GM19023 (cell line): ENCODE results near the gene ITGB6.

ENCODE experiments used
- ATAC-seq: cut with Tn5 transposase; IDR thresholded peaks from one replicate; pipeline ENCODE4 v1.9.1; 2021; ENCODE audit warnings: mild to moderate bottlenecking, moderate library complexity; ENCODE audit not compliant: unreplicated experiment

ITGB6 gene

GRCh38 chr2:160096409-160096808 is 103.7 kb downstream of the ITGB6 start:
- ATAC-seq, result no peak

DNA sequence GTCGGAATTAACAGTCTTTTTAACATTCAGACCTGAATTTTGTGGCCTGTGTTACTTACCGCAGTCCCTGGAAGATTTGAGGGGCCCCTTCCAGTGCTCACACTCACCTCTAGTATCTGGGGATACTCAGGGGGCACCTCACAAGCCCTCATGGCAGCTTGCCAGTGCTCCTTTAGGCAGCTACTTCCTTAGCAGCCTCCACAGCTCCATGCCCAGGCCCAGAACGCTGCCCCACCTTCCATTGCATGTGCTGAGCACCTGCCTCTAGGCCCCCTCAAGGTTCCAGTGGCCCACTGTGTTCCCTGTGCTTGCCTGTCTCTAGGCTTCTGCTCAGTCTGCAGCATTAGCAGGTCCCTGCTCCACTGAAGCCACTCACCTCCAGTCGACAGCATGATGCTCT is 107.6 kb downstream of the ITGB6 start:
- ATAC-seq, result no peak

DNA sequence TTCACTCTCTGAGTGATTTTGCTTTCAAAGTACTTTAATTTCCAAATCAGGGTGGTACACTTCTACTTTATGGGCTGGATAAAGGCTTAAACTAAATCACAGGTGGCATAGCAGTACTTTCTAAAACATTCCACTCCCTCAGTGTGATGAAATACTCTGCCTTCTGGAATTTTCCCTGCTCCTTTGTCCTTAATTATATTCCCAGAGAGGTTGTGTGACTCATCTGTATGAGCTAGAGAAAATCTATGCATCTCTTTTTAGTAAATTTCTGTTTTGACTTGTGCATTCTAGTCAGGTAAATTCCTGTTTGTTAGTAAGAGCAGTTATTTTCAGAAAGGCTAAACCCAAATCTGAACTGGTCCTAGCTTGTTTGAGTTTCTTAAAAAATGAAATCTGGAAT is 108.7 kb downstream of the ITGB6 start:
- no peak for ATAC-seq

DNA sequence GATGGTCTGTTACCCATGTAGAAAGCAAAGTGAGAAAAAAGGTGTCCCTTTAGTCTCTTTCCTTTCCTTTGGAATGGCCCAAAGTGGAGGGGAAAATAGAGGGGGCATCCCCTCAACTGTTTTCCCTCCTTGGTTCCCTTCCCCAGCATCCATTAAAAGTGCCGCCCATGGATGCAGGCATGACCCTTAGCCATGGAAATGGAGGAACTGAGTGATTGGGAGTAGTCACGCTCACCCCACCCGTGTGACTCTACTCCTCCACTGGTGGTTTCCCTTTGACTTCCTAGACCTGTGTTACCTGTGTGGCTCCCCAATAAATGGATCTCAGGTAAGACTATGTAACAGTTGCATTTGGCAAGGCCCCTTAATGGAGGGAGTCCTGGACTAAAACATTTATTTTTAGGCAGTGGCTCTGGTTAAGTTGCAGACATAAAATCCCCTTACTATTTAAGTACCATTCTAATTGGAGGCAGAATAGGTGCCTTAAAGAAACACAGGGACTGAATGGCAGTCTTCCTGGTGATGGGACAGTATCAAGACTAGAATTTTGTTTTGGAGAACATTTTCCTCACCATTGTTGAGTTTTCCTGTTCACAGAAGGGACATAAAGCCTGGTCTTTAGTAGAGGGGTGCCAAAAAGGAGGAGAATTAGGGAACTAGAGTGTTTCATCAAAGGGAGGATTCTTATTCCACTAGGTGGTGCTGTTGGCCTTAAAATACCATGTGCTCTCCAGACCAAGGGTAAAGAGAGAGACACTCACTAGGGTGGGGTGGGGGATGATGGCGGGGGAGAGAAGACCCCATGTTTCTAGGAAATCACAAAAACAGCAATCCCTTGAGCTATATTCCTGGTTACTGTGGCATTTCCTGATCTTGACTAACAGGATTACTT is 112.0 kb downstream of the ITGB6 start:
- ATAC-seq, result no peak

- no peak for ATAC-seq
These were observed 114.4 kb downstream of the ITGB6 start for GRCh38 chr2:160085662-160086061.

- no peak for ATAC-seq
These were observed 121.9 kb downstream of the ITGB6 start for GRCh38 chr2:160077912-160078810.

- no peak for ATAC-seq
These were observed 123.2 kb downstream of the ITGB6 start for GRCh38 chr2:160076914-160077313.

DNA sequence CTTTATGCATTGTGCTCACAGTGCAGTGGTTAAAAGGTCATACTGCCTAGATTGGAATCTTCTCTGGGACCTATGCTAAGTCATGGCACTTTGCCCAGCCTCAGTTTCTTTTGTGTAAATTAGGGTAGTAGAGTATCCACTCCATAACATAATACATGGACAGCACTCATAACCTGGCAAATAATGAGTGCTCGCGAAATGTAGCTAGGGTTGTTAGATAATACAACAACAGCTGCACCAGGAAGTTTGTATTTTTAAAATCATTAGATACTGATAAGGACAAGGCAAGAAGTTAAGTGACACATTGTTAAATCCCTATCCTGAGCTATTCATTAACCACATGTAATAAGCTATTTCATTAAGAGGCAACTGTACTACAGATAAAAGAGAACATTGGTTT is 123.8 kb downstream of the ITGB6 start:
- no peak for ATAC-seq

DNA sequence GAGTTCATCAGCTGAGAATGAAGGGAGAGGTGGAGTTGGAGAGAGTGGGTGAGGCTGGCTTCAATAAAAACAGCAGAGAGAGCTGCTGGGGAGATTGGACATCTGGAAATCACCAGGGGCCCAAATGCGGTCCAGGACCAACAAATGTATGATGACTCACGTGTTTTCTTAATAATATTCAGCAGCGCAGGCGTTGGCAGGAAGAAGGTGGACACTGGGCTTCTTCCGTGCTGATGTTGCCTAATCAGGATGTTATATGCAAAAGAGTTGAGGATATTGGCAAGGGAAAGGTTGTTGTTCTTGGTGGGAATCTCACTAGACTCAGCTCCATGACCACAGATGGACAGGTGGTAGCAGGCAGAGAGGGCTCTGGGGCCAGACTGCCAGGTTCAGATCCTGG is 124.9 kb downstream of the ITGB6 start:
- ATAC-seq, result no peak

GRCh38 chr2:160073284-160073888 is 126.7 kb downstream of the ITGB6 start:
- ATAC-seq, result no peak

- no peak for ATAC-seq
These were observed 131.2 kb downstream of the ITGB6 start for GRCh38 chr2:160068906-160069305.

DNA sequence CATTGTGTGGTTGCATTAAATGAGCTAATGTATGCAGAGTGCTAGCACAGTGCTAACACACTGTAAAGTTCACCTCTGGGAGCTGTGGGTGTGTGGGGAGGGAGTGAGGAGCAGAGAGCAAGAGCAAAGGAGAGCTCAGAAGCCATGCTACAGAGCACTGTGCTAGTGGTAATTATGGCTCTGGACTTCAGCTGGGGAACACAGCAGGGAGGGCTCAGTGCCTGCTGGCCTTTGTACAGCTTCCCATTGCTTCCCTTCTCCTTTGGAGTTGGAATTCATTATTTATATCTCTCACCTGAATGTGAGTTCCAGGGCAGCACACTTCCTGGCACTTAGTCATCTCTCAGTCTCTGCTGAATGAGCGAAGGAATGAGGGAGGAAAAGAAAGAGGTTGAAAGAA is 135.2 kb downstream of the ITGB6 start:
- no peak for ATAC-seq

GRCh38 chr2:160063879-160064612 is 136.0 kb downstream of the ITGB6 start:
- ATAC-seq, result no peak

DNA sequence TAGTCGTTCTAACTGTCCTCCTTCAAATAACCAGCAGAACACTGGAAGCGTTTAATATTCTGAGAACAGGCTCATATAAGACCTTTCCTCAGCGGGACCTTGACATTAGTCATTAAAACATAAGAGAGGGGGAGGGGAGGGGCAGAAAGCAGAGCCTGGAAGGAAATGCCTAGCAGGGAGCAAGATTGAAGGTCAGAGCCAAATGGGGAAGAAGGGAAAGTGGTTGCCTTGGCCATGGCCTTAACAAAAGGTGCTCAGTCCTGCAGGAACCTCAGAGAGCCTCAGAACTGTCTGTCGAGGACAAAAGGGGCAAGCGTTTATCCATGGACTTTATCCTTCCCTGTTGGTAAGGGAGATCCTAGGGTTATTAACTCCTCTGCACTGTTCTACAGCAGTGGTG is 136.8 kb downstream of the ITGB6 start:
- no peak for ATAC-seq

GRCh38 chr2:160062292-160063005 is 137.6 kb downstream of the ITGB6 start, which contains the start of gene PLA2R1:
Gene PLA2R1, minus strand, starts transcription at chr2:160062615. Its CDS starts 212 bp downstream, at chr2:160062403.
- no peak for ATAC-seq

- no peak for ATAC-seq
These were observed 138.2 kb downstream of the ITGB6 start for GRCh38 chr2:160061944-160062291.

DNA sequence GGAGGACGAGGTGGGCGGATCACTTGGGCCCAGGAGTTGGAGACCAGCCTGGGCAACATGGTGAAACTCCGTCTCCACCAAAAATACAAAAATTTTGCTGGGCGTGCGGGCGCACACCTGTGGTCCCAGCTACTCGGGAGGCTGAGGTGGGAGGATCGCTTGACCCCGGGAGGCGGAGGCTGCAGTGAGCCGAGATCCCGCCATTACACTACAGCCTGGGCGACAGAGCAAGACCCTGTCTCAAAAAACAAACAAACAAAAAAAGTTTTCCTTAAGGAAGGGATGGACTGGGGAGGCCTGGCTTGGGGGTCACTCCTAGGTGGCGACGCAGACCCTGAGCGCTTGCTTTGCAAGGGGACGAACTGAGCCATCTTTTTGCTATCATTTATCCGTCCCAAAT is 138.5 kb downstream of the ITGB6 start:
- no peak for ATAC-seq

GRCh38 chr2:160060297-160060696 is 139.8 kb downstream of the ITGB6 start:
- no peak for ATAC-seq

DNA sequence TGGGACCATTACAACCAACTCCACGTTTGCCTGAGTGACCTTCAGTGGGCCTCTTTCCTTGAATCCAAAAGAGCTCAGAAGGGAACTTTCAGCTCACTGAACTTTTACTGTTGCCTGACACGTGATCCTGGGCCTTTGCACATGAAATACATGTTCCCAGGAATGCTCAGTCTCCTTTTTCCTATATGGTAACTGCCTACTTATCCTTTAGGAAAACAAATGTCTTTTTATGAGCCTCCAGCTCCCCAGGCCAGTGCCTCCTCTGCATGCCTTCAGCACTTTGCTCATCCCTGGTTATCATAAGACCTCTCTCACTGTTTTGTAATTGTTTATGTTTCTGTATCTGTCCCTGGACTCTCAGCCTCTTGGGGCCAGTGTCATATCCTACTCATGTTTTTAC is 142.7 kb downstream of the ITGB6 start:
- no peak for ATAC-seq

- ATAC-seq, result no peak
These were observed 144.4 kb downstream of the ITGB6 start for GRCh38 chr2:160055726-160056108.
